ENCODE measurements around the gene LGR6. TPM values are rescaled to one million over a fixed set of nuclear protein-coding genes. Genes with fewer than 3 reads are reported as not detected.

Gene LGR6
- total RNA-seq, 1 experiment from 2014 or later: 0.08 TPM

DNA sequence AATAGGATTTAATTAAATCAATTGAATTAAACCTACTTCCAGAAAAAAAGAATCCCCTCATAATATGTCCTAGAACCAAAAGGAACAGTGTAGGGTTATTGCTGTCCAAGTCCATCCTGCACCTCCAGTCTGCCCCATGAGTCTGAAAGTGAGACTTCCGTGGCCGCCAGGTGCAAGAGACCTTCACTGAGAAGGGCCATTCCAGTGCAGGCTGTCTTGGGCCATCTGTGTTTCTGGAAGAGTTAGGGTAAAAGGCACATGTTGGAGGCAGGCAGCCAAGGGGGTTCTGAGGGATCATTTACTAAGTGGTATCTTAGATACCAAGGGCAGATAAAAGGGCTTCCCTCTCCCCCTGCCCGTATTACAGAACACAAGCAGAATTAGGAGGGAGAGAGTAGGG is 117.1 kb downstream of the LGR6 start:
- in situ Hi-C loops (cut with HindIII; ENCODE audit: low pct_unique_long_range_greater_than_20kb, low sequenced_read_pairs) (loop anchor here (25.0 kb wide), 1 partner anchor 98 kb away; no protein-coding TSS in a partner anchor), intact Hi-C loops (cut with micrococcal nuclease; ENCODE audit: unreplicated experiment) (no loop called here)
- BruUV-seq (replicated peaks): no TSS peak
- no peaks in the 10 kb centered on the region; the same call in 1 of the 2 replicates for H3K4me1 ChIP-seq (ENCODE audit: control insufficient read depth, insufficient read depth, low read length)
- TF ChIP-seq TCF7L2 (IDR thresholded peaks at IDR 0.05; ENCODE audit: low read depth, low read length) (no peak), SIN3A (IDR thresholded peaks at IDR 0.05; ENCODE audit: borderline replicate concordance, insufficient read depth, low read depth, low read length) (no peak), POLR2AphosphoS5 (IDR thresholded peaks at IDR 0.05; ENCODE audit: low read depth, low read length) (no peak)
- TF ChIP-seq, protein P1, sequence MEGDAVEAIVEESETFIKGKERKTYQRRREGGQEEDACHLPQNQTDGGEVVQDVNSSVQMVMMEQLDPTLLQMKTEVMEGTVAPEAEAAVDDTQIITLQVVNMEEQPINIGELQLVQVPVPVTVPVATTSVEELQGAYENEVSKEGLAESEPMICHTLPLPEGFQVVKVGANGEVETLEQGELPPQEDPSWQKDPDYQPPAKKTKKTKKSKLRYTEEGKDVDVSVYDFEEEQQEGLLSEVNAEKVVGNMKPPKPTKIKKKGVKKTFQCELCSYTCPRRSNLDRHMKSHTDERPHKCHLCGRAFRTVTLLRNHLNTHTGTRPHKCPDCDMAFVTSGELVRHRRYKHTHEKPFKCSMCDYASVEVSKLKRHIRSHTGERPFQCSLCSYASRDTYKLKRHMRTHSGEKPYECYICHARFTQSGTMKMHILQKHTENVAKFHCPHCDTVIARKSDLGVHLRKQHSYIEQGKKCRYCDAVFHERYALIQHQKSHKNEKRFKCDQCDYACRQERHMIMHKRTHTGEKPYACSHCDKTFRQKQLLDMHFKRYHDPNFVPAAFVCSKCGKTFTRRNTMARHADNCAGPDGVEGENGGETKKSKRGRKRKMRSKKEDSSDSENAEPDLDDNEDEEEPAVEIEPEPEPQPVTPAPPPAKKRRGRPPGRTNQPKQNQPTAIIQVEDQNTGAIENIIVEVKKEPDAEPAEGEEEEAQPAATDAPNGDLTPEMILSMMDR (IDR thresholded peaks at IDR 0.05): no peak
- TF ChIP-seq, protein P2, sequence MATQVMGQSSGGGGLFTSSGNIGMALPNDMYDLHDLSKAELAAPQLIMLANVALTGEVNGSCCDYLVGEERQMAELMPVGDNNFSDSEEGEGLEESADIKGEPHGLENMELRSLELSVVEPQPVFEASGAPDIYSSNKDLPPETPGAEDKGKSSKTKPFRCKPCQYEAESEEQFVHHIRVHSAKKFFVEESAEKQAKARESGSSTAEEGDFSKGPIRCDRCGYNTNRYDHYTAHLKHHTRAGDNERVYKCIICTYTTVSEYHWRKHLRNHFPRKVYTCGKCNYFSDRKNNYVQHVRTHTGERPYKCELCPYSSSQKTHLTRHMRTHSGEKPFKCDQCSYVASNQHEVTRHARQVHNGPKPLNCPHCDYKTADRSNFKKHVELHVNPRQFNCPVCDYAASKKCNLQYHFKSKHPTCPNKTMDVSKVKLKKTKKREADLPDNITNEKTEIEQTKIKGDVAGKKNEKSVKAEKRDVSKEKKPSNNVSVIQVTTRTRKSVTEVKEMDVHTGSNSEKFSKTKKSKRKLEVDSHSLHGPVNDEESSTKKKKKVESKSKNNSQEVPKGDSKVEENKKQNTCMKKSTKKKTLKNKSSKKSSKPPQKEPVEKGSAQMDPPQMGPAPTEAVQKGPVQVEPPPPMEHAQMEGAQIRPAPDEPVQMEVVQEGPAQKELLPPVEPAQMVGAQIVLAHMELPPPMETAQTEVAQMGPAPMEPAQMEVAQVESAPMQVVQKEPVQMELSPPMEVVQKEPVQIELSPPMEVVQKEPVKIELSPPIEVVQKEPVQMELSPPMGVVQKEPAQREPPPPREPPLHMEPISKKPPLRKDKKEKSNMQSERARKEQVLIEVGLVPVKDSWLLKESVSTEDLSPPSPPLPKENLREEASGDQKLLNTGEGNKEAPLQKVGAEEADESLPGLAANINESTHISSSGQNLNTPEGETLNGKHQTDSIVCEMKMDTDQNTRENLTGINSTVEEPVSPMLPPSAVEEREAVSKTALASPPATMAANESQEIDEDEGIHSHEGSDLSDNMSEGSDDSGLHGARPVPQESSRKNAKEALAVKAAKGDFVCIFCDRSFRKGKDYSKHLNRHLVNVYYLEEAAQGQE (IDR thresholded peaks at IDR 0.05; ENCODE audit: insufficient read depth in 1 of 2, low read depth in 2 of 2, low read length in 1 of 2): no peak
- no peak overlapping the region for H3K27ac ChIP-seq (ENCODE audit: low read length)
- H3K36me3 ChIP-seq (ENCODE audit: control insufficient read depth, insufficient read depth, low read length): no peaks in the 10 kb centered on the region
- H3K4me3 ChIP-seq (ENCODE audit: low read depth in 2 of 2, low read length in 2 of 2): no peak overlapping the region
- ChIA-PET CTCF (no interaction called here), POLR2A (no interaction called here)
- DNase-seq (ENCODE audit: low read depth, low spot score) (no peak), ATAC-seq (no peak)
- H3K9me3 ChIP-seq (ENCODE audit: control insufficient read depth, insufficient read depth, low read depth, low read length): no peaks in the 10 kb centered on the region
- H3K27me3 ChIP-seq (ENCODE audit: control insufficient read depth, insufficient read depth, low read length): no peaks in the 10 kb centered on the region

DNA sequence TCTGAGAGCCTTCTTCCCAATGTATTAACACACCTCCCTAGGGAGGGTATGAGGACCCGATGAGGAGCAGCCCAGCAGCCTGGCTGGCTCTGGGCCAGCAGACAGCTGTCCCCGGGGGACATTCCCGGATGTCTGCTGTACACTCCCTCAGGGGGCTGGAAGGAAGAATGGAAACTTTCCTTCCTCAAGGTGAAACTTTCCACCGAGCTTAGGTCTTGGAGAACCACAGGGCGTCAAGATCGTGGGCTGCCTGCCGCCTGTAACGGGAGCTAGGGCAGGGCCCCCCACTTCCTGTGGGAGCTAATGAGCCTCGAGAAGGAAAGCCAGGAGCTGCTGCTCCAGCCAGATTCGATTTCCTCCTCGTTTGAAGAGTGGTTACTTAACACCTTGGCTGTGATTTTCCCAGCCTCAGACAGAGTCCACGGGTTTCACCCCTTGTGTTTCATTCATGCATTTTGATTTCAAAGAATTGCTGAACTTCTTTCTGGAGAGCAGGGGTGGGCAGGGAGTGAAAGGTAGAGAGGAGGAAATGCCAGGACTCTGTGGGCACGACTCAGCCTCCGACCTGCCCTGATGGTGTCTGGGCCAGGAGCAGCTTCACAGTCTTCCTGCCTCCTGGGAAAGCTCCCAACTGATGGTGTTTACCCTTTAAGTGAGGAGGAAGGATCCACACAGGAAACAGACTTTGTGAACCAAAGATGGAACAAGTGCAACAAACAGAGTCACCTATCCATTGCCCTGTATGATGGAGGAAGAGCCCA is 118.5 kb downstream of the LGR6 start:
- no peak overlapping the region for H3K27ac ChIP-seq (ENCODE audit: low read length)
- H3K36me3 ChIP-seq (ENCODE audit: control insufficient read depth, insufficient read depth, low read length): no peaks in the 10 kb centered on the region
- ATAC-seq (no peak), DNase-seq (ENCODE audit: low read depth, low spot score) (no peak)
- in situ Hi-C loops (cut with HindIII; ENCODE audit: low pct_unique_long_range_greater_than_20kb, low sequenced_read_pairs): loop anchor here (25.0 kb wide), 1 partner anchor 100 kb away; no protein-coding TSS in a partner anchor
- no peaks in the 10 kb centered on the region for H3K27me3 ChIP-seq (ENCODE audit: control insufficient read depth, insufficient read depth, low read length)
- no peaks in the 10 kb centered on the region; the same call in 1 of the 2 replicates for H3K4me1 ChIP-seq (ENCODE audit: control insufficient read depth, insufficient read depth, low read length)
- intact Hi-C loops (cut with micrococcal nuclease; ENCODE audit: unreplicated experiment): no loop called here
- H3K4me3 ChIP-seq (ENCODE audit: low read depth in 2 of 2, low read length in 2 of 2): no peak overlapping the region
- TF ChIP-seq TCF7L2 (IDR thresholded peaks at IDR 0.05; ENCODE audit: low read depth, low read length): no peak
- no peak for TF ChIP-seq SIN3A (IDR thresholded peaks at IDR 0.05; ENCODE audit: borderline replicate concordance, insufficient read depth, low read depth, low read length)
- TF ChIP-seq, protein P1 (IDR thresholded peaks at IDR 0.05): no peak
- TF ChIP-seq, protein P2 (IDR thresholded peaks at IDR 0.05; ENCODE audit: insufficient read depth in 1 of 2, low read depth in 2 of 2, low read length in 1 of 2): no peak
- no peak for TF ChIP-seq POLR2AphosphoS5 (IDR thresholded peaks at IDR 0.05; ENCODE audit: low read depth, low read length)
- POLR2A ChIA-PET: no interaction called here
- CTCF ChIA-PET: interaction anchor here (1.5 kb wide), 1 partner anchor 123 kb away, joined by 4 read pairs; no protein-coding TSS in a partner anchor
- no peaks in the 10 kb centered on the region for H3K9me3 ChIP-seq (ENCODE audit: control insufficient read depth, insufficient read depth, low read depth, low read length)
- no TSS peak for BruUV-seq (replicated peaks)

All from Panc1 (cell line).